Right kidney (tissue), 1 donor: ENCODE measurements around the gene FXYD3.

Experiments used
- DNase-seq: peaks from one replicate; pipeline ENCODE4 v3.0.0-alpha.2; 2016

The FXYD3 gene

DNA sequence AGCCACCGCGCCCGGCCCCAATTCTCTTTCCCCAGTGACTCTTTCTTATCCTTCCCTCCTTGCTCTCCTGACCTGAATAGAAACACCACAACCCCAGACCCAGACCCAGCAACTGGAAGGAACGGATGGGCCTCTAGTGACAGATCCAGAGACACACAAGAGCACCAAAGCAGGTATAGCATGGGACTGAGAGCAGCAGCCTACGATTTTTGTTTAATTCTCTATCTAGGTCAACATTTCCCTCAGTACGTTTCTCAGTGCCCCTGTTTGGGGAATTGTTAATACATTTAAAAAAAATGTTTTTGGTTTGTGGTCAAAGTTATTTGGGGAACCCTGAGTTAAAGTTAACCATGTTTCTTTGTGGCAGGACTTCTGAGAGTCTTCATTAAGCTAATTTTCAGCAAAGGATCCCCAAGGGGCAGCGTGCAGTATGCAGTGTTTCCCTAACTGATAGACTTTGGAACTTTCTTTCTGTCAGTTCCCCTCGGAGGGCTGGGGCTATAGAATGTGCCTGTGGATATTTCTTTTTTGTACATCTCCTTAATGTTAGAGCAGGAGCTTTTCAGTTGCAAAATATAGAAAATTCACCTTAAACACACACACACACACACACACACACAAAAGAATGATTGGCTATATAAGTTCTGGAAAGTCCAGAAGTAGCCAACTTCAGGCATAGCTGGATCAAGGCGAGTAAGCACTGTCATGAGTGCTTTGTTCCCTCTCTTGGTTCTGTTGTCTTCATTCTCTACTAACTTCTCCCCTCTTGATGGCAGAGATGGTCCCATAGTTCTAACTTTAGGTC is 45.2 kb downstream of the FXYD3 start:
- no peak for DNase-seq

DNA sequence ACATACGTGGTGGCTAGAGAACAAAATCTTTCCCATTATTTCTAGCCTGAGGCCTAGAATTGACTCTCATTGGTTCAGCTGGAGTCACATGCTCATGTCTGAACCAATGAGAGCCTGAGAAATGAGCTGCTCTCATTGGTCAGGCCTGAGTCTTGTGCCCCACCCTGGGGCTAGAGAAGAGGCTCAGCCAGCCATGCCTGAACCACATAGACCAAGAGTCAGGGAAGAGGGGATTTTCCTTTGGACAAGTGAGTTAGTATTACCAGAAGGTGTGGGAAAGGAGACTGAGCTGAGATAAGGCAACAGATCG is 45.8 kb downstream of the FXYD3 start:
- no peak for DNase-seq

DNA sequence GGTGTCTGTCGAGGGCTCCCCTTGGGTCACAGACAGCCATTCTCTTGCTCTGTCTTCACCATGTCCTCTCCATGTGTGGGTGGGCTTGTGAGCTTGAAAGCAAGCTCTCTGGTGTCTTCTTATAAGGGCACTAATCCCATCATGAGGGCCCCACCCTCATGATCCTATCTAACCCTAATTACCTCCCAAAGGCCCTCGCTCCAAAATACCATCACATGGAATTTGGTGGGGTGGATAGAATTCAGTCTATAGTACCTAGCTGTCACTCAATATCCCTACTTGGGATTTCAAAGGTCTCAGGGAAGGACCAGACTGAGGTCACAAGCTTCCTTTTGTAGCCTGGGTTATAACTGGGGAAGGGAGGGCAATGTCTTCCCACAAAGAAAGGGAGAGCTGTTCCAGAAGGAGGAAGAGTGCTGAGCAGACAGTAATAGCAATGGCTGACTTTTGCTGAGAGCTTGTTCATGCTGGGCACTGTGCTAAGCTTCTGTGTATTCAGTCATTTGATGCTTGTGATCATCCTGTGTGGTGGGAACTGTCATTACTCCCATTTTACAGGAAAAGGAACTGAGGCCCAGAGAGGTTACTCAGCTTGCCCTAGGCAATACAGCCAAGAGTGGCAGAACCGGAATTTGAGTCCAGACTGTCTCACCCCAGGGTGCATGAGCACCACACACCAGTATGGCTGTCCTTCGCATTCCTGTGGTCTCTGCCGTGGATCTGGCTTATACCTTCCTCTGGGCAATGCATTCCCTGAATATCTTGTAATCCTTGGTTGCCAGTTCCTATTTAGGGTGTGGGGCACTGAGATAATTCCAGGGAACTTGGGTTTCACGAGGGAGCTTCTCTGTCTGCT is 47.1 kb downstream of the FXYD3 start:
- DNase-seq = no peak

DNA sequence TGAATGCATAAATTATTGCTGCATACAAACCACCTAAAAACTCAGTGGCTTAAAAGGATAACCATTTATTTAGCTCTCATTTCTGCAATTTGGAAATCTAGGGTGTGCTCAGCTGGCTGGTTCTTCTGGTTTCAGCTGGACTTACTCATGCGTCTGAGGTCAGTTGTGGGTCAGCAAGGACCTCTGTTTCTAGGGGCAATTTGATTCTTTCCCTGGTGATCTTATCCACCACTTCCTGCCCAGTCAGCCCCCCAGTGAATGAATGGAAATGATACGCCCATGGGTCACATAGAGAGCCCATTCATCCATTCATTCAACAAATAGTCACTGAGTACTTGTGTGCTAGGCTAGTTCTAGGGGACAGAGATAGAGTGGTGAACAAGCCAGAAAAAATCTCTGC is 48.8 kb downstream of the FXYD3 start:
- no peak for DNase-seq

DNA sequence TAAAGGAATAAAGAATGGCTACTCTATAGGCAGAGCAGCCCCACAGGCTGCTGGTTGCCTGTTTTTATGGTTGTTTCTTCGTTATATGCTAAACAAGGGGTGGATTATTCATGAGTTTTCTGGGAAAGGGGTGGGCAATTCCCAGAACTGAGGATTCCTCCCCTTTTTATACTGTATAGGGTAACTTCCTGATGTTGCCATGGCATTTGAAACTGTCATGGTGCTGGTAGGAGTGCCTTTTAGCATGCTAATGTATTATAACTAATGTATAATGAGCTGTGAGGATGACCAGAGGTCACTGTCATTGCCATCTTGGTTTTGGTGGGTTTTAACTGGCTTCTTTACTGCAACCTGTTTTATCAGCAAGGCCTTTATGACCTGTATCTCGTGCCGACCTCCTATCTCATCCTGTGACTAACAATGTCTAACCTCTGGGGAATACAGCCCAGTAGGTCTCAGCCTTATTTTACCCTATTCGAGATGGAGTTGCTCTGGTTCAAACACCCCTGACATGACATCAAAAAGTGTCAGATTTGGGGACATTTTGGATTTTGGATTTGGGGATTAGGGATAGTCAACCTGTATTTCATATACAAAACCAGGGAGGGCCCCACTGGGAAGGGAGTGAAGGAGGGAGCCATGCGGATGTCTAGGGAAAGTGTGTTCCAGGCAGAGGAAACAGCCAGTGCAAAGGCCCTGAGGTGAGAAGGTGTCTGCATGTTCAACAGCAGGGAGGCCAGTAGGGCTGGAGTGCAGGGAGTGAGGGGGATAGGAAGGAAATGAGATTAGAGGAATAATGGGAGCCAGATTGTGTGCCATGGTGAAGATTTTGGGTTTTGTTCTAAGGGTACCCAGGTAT is 49.8 kb downstream of the FXYD3 start:
- no peak for DNase-seq

DNA sequence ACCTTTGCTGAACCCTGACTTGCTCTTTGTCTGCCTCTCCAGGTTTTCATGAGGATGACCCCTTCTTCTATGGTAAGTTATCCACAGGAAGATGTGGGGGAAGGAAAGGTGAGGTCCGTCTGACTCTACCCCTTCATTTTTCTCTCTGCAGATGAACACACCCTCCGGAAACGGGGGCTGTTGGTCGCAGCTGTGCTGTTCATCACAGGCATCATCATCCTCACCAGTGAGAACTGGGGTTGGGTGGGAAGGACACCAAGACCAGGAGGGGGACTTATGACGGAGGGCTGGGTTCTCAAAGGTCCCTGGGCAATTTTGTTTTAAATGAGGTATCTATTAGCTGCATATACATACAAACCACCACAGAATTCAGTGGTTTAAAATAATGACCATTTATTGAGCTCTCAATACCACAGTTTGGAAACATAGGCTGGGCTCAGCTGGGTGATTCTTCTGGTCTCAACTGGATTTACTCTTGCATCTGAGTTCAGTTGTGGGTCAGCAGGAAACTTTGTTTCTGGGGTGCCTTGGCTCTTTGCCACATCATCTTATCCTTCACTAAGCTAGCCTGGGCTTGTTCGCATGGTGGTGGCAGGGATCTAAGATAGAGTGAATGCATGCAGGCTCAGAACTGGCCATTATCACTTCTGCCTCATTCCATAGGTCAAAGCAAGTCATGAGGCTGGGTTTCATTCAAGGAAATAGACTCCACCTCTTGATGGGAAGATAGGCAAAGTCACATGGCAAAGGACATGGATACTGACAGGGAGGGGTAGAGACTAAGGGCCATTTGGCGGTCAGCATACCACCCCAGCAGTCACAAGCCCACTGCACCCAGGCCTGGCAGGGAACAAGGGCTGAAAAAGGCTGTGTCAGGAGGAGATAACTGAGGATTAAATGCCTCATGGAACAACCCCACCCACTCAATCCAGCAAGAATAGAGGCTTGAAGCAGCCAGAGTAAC is 50.8 kb downstream of the FXYD3 start:
- DNase-seq = no peak

DNA sequence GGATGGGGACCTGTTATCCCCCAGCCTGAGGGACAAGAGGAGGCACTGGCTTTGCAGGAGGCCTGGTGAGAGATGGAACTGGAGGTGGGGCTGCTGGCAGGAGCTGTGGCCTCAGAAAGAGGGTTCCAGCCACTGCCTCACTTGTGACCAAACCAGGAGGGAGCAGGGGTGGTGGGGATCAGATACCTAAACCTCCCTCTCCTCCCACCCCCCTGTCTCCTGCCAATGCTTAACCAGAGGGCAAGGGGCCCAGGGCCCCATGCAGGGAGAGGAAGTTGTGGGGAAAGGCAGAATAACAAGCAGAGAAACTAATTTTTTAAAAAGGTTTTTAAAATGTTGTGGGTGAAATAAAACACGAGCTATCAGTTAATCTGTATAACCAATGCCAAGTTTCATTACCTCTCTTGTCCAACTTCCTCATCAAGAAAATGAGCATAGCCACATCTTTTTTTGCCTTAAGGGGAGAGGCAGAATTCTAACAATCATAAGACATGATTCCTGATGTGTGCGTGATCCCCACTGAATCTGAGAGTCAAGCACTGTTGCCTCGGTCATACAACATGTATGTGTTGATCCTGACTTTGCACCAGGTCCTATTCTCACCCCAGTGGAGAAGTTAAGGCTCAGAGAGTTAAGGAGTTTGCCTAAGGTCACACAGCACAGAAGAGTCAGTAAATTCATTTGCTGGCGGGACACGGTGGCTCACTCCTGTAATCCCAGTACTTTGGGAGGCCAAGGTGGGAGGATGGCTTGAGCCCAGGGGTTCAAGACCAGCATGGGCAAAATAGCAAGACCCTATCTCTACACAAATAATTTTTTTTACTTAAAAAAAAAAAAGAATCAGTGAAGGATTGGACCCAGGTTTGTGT is 51.9 kb downstream of the FXYD3 start:
- DNase-seq = no peak

DNA sequence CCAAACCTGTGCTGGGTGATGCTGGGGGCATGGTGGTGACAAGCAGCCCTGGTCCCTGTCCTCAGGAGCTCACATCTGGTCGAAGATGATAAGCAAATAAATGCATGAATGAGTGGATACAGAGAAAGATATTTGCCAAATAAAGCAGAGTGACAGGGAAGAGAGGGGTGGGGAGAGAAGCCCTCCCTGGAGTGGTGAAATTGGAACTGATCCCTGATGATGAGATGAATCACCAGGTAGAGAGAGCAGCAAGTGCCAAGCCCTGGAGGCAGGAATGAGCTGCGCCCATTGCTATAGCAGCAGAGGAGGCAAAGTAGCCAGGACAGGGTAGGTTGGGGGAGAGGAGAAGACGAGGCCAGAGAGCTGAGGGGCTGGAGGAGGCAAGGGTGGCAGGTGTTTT is 52.6 kb downstream of the FXYD3 start:
- DNase-seq = no peak

DNA sequence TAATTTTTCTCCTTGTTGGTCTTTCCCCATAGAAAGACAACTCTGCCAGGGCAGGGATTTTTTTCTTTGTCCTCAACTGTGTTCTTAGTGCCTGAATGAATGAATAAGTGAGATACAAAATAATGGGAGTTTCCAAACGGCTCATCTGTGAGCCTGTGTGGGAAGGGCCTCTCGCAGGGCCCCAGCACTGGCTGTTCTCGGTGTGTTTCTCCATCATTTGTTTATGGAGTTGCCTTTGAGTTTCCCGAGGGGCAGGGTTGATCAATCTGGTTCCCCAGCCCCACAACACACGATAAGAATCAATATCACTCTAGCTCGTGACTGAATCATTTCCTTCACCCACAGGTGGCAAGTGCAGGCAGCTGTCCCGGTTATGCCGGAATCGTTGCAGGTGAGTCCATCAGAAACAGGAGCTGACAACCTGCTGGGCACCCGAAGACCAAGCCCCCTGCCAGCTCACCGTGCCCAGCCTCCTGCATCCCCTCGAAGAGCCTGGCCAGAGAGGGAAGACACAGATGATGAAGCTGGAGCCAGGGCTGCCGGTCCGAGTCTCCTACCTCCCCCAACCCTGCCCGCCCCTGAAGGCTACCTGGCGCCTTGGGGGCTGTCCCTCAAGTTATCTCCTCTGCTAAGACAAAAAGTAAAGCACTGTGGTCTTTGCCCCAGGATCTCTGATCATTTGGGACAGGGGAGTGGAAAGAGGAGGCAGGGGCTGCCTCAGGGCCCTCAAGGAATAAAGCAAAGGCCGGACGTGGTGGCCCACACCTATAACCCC is 53.8 kb downstream of the FXYD3 start:
- no peak for DNase-seq

DNA sequence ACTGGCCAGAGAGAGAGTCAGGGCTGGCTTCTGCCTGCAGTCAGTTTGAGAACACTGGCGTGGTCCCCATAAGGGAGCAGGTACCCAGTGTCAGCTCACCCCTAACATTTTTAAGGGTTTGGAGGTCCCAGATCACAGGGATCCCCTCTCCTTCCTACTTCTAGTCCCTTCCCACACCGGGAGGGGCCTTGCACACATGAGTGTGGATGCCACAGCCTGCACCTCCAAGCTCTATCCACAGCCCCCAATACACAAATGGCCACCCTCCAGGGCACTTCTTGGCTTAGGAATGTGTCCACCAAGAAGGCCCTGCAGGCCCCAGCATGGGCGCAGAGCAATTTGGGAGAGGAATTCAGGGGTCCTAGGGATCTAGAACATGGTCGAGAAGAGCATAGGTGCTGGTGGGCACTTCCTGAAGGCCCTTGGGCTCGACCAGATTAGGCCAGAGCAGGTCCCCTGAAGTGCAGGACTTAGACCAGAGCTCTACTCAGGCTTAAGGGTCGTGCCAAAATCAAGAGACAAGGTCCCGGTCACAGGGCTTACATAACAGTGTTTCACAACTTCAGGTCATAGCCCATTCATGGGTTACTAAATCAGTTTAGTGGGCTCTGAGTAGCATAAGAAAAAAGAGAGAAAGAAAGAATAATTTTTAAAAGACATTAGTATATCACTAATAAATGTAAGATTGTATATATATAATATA is 54.9 kb downstream of the FXYD3 start:
- DNase-seq = no peak

DNA sequence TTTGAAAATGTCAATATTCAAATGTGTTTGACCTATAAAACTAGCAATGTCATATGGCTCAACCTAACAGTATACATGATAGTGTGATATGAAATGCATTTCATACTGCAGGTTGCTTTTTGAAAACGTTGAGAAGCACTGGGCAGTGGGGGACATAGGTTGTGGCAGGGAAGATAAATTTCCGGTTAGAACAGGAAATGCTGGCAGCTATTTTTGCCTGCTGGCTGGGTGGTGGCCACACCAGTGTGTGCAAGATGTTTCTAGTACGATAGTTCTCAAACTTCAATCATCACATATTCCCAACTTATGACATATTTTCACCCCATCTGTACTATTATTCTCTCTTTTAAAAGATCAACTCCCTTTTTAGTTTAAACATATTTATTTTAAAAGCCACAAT is 56.1 kb downstream of the FXYD3 start:
- DNase-seq = no peak
